DND-41 (cell line): ENCODE measurements around the gene ANGPTL5.

Source experiments
- CTCF ChIP-seq: IDR thresholded peaks from 2 replicates; pipeline ENCODE4 v1.5.1; 2012; ENCODE audit warnings: borderline replicate concordance, low read length, moderate library complexity, mild to moderate bottlenecking; ENCODE audit not compliant: poor library complexity, severe bottlenecking; ENCODE audit errors: extremely low read depth
- EZH2 ChIP-seq: IDR thresholded peaks from 3 replicates; pipeline ENCODE4 v1.6.1; 2012; ENCODE audit warnings: borderline replicate concordance, low read depth, mild to moderate bottlenecking, moderate library complexity, low read length, inconsistent platforms; ENCODE audit not compliant: severe bottlenecking

DNA sequence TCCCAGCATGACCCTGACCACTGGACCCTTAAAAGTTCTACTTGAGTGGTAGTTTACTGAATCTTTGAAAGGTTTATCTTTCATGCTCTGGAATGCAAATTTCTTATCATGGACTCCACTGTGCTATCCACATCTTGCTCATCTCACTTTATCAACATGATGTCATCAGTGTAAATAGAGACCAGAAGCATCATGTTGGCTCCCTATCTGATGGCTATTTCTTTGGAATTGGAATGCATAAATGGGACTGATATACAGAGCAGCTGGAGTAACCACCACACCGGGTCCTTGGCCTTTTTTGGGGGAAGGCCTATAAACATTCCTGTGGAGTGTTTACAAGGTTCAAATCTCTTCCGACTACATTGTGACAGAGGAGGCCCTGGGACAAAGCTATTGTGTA lies 75.6 kb downstream of the ANGPTL5 start:
- TF ChIP-seq CTCF = no peak
- TF ChIP-seq EZH2 = no peak
